ENCODE results near the gene TMEM131L.

Gene TMEM131L

GRCh38 chr4:153634738-153635353, 168.7 kb downstream of the TMEM131L start:
- DNase-seq = no peak

DNA sequence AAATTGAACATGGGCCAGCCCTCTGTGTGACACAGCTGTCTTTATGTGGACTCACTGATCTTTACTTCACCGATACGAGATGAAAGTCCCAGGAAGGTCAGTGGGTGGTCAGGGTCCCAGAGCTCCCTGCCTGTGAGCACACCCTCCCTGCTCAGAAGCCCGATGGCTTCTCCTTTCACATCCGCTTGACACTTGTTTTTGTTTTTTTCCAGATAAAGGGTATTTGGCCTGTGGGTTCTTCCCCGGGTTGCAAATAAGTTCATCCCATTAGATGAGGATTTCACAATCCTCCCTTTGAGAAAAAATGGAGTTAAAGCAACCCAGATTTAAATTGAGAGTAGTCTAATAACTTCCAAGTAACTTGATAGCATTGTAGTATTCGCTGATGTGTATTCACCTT, 169.7 kb downstream of the TMEM131L start:
- no peak for DNase-seq

- DNase-seq = no peak
These were observed 171.0 kb downstream of the TMEM131L start for GRCh38 chr4:153637201-153637600.

- DNase-seq = no peak
These were observed 171.9 kb downstream of the TMEM131L start for GRCh38 chr4:153638011-153638410.

GRCh38 chr4:153638999-153639398, 172.8 kb downstream of the TMEM131L start:
- no peak for DNase-seq

DNA sequence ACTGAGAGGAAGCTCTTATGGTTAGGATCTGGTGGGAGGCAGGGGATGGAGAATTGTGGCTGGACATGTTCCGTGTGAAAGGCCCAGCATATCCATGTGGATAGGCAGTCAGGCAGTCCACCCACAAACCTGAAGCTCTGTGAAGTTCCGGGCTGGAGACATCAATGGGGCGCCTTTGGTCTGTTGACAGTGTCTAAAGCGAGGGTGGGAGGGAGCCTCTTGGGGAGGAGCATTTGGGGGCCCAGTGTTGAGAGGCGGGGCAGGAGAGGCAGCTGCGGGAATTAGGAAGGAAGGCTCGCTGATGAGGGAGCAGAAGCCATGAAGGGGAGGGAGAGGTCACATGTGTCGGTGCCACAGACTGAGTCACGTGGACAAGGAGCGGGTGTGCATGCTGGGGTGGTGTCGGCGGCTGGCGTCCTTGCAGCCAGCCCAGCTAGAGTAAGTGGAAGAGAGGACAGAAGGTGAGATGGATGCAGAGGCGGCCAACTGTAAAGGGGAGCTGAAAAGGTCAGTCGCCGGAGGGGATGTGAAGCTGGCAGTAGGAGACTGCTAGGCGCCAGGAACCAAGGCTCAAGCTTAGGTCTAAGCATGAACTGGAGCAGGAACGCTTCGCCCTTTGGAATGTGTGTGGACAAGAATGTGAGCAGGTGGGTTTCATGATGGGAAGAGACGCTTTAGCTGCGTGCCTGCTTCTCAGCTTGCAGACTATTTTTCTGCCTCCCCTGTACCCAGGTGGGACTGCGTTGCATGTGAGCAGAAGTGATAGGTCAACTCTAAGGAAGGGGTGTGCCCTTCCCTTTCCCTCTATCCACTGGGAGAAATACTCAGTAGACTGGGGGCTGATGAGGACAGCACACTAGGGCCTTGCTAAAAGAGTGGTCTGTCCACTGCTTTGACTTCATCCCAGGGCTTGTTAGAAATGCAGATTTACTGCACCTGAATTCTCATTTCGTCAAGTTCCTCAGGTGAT, 174.0 kb downstream of the TMEM131L start:
- no peak for DNase-seq

DNA sequence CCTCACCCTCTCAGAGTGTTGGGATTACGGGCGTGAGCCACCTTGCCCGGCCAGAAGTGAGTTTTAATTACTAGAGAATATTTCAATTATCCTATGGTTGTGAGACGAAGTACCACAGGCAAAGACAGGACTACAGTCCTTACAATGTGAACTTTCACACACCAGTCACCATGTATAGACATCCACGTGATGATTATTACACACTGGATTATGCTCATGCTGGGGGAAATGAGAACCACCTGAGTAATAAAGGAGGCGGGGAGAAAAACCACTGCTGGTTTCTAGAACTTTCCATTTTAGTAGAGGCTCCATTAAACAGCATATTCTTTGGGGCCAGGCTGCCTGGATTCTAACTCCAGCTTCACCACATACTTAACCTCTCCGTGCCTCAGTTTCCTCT, 175.4 kb downstream of the TMEM131L start:
- DNase-seq = no peak

DNA sequence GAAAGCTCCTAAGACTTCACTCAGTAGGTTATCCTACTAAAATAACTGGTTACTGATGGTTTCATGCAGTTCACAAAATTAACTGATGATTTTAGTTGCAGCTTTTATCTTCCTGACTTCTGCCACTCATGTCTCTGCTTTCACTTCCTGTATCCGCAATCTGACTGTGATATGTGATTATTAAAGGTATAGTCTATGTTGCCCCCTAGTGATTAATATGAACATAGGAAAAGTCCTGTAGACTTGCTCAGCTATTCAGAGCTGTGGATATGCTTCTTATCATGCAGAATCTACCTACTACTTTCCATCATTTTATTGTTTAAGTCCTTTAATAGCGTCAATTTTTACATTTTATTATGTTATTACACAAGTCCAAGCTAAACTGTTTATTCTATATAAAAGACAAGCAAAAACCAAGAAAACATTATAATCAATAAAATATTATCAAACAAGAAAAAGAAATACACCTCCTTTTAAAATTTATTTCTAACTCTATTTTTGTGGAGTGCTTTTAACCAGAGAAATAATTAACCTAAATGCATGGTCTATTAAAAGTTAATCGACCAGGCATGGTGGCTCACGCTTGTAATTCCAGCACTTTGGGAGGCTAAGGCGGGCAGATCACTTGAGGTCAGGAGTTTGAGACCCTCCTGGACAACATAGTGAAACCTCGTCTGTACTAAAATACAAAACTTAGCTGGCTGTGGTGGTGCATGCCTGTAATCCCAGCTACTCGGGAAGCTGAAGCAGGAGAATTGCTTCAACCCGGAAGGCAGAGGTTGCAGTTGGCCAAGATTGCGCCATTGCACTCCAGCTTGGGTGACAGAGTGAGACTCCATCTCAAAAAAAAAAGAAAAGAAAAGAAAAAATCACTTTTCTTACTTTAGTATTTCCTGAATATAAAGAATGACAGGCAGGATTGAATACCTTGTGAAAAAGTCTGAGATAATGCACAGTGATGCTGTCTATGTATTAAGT, 177.5 kb downstream of the TMEM131L start:
- DNase-seq = no peak

GRCh38 chr4:153645183-153645582, 179.0 kb downstream of the TMEM131L start:
- no peak for DNase-seq

DNA sequence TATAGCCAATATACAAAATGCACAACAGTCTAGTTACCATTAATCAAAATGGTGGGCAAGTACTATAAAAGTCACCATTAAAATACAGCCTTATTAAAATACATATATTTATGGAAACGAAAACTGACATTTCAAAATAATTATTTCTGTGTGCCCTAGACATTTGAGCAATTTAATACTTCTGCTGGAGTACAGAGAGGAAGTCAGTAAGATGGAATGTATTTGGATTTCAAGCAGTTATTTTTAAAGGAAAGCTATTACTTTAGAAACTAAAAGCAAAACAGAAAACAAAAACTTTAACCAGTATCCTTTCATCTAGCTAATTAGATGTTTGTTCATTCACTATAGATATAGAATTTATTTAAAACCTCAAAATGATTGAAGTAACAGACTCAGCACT, 180.1 kb downstream of the TMEM131L start:
- no peak for DNase-seq

DNA sequence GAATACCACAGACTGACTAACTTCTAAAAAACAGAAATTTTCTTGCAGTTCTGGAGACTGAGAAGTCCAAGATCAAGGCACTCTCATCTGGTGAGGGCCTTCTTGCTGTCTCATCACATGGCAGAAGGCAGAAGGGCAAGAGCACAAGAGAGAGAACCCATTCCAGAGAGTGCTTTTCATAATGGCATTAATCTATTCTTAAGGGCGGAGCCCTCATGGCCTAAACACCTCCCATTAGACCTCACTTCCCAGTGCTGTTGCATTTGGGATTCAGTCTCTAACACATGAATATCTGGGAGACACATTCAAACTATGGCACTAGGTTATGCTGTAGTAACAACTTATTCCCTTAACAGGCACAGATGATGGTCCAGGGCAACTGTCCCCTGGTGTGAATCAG, 180.8 kb downstream of the TMEM131L start:
- DNase-seq = no peak

GRCh38 chr4:153647975-153648374, 181.8 kb downstream of the TMEM131L start:
- DNase-seq = no peak

DNA sequence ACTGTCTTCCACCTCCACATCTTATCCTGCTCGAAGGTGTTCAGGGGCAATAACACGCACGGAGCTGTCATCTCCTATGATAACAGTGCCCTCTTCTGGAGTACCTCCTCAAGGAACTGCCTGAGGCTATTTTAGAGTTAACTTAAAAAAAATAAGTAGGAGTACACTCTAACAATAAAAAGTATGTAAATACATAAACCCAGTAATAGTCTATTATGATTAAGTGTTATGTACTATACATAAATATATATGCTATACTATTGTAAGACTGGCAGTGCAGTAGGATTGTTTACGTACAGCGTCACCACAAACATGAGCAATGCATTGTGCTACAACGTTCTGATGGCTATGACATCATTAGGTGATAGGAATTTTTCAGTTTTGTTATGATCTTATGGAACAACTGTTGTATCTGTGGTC, 183.4 kb downstream of the TMEM131L start:
- no peak for DNase-seq

GRCh38 chr4:153651116-153651515, 185.0 kb downstream of the TMEM131L start:
- no peak for DNase-seq

GRCh38 chr4:153651587-153651986, 185.4 kb downstream of the TMEM131L start:
- DNase-seq = no peak

- DNase-seq = no peak
These were observed 186.1 kb downstream of the TMEM131L start for GRCh38 chr4:153652051-153652784.

GRCh38 chr4:153655002-153655541, 188.9 kb downstream of the TMEM131L start:
- no peak for DNase-seq

- no peak for DNase-seq
These were observed 189.8 kb downstream of the TMEM131L start for GRCh38 chr4:153655928-153656327.

GRCh38 chr4:153661215-153661822, 195.2 kb downstream of the TMEM131L start:
- no peak for DNase-seq

GRCh38 chr4:153661908-153662307, 195.7 kb downstream of the TMEM131L start:
- no peak for DNase-seq

- DNase-seq = no peak
These were observed 197.5 kb downstream of the TMEM131L start for GRCh38 chr4:153663667-153664066.

Data from NCI-H187 (cell line).